GM06990 (cell line): ENCODE results near the gene EEPD1.

ENCODE experiments used
- DNase-seq: peaks from one replicate; pipeline ENCODE4 v3.0.0-alpha.2; 2011; ENCODE audit not compliant: insufficient read length; ENCODE audit errors: extremely low read depth
- H3K27me3 ChIP-seq: replicated peaks from 2 replicates; pipeline ENCODE4 v1.6.0; 2011; ENCODE audit warnings: low read length; ENCODE audit not compliant: control insufficient read depth, insufficient read depth
- H3K36me3 ChIP-seq: 2 replicates; pipeline ENCODE4 v1.5.1; 2011; ENCODE audit warnings: low read length; ENCODE audit not compliant: control insufficient read depth, insufficient read depth
- H3K4me3 ChIP-seq: replicated peaks from 2 replicates; pipeline ENCODE4 v1.5.1; 2011; ENCODE audit warnings: low read depth, mild to moderate bottlenecking, control low read depth, low read length
- TF ChIP-seq, protein P1 (sequence below): IDR thresholded peaks from 2 replicates; pipeline ENCODE4 v1.5.1; 2011; ENCODE audit warnings: low read length, control low read depth, mild to moderate bottlenecking, inconsistent platforms; ENCODE audit not compliant: insufficient read depth, poor library complexity, severe bottlenecking

The EEPD1 gene

GRCh38 chr7:36204044-36204663 lies 51.1 kb downstream of the EEPD1 start:
- Histone ChIP-seq H3K36me3 (no peaks in the 10 kb centered on the region), H3K27me3 (no peaks in the 10 kb centered on the region; the same call in none of the 2 replicates), H3K4me3 (no peak overlapping the region)
- no peak for DNase-seq
- TF ChIP-seq, protein P1, sequence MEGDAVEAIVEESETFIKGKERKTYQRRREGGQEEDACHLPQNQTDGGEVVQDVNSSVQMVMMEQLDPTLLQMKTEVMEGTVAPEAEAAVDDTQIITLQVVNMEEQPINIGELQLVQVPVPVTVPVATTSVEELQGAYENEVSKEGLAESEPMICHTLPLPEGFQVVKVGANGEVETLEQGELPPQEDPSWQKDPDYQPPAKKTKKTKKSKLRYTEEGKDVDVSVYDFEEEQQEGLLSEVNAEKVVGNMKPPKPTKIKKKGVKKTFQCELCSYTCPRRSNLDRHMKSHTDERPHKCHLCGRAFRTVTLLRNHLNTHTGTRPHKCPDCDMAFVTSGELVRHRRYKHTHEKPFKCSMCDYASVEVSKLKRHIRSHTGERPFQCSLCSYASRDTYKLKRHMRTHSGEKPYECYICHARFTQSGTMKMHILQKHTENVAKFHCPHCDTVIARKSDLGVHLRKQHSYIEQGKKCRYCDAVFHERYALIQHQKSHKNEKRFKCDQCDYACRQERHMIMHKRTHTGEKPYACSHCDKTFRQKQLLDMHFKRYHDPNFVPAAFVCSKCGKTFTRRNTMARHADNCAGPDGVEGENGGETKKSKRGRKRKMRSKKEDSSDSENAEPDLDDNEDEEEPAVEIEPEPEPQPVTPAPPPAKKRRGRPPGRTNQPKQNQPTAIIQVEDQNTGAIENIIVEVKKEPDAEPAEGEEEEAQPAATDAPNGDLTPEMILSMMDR, result no peak

- H3K27me3 ChIP-seq, result no peaks in the 10 kb centered on the region; the same call in none of the 2 replicates
These were observed 52.0 kb downstream of the EEPD1 start for GRCh38 chr7:36204929-36205635.

DNA sequence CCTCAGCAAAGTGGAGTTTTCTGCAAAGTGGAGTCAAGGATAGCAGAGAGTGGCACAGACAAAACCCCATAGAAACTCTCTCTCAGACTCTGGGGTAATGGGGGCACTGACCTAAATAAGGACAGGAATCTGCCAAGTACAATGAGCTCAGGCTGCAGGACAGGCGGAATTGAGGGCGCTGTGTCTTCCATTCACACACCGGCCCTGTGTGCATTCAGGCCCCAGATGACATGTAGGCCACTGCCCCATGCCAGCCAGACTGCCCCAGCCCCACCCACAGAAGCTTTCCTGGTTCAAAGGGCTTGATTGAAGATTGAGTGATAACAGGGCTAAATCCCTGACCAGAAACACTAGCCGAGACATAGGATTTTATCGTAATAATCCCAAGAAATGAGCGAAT lies 52.7 kb downstream of the EEPD1 start:
- DNase-seq, result no peak
- Histone ChIP-seq H3K36me3 (no peaks in the 10 kb centered on the region), H3K27me3 (no peaks in the 10 kb centered on the region; the same call in none of the 2 replicates), H3K4me3 (no peak overlapping the region)
- TF ChIP-seq, protein P1, result no peak

More at GRCh38 chr7:36204929-36205635, 52.0 kb downstream of the EEPD1 start:
- H3K36me3 ChIP-seq, result no peaks in the 10 kb centered on the region
- no peak for DNase-seq
- no peak overlapping the region for H3K4me3 ChIP-seq
- TF ChIP-seq, protein P1, result no peak

DNA sequence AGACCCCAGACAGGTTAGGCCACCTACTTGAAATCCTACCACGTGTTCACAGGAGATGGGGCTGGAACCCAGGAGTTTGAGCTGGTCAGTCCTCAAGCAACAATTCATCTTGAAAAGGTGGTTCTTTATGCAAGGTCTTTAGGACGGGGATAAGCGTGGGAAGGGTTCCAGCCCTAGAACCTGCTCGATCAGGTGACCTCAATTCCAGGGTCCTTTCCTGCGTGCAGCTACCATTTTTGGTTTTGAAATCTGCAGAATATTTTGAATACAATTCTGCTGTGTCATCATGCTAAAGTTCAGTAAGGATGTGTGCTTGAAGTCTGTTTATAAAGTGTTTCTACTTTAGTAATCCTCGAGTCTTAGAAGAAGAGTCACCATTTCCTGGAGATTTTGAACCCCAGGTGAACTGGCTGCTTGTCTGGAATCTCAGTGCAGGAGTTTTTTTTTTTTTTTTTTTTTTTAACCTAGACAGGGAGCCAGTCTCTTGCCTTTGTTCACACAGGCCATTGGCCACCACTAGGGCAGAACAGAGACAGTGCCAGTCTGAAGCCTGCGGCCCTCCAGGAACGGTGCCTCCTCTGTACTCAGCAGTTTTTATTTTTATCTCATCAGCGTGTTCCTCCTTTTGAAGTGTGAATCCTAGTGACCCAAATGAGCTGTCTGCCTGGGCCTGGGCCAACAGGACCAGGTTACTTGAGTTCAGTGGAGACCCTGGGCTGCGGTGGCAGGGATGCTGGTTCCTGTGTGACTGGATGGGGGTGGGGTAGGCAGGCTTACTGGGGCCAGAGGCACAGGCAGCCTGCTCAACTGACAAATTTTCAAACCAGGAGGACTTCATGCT lies 54.6 kb downstream of the EEPD1 start:
- TF ChIP-seq, protein P1, result no peak
- DNase-seq, result no peak
- Histone ChIP-seq H3K36me3 (no peaks in the 10 kb centered on the region), H3K27me3 (no peaks in the 10 kb centered on the region; the same call in 1 of the 2 replicates), H3K4me3 (no peak overlapping the region)

- Histone ChIP-seq H3K27me3 (no peaks in the 10 kb centered on the region; the same call in 1 of the 2 replicates), H3K4me3 (no peak overlapping the region), H3K36me3 (no peaks in the 10 kb centered on the region)
- TF ChIP-seq, protein P1, result no peak
- DNase-seq, result no peak
These were observed 55.4 kb downstream of the EEPD1 start for GRCh38 chr7:36208426-36208825.
